HAP-1 (cell line): Measurements from ENCODE around the gene WNT9B.

Experiments used
- DNase-seq, 2 experiments: peaks; one replicate each; pipeline ENCODE4 v3.0.0-alpha.2; 2016 to 2020; ENCODE audit warnings: low spot score in 2 of 2
- H3K27me3 ChIP-seq: fragments of 250-450 bp; sonication (Bioruptor Pico); 2 replicates; pipeline ENCODE4 v1.5.1; 2020; ENCODE audit warnings: low read depth, mild to moderate bottlenecking, moderate library complexity
- H3K36me3 ChIP-seq: fragments of 250-450 bp; sonication (Bioruptor Pico); replicated peaks from 2 replicates; pipeline ENCODE4 v1.5.1; 2020; ENCODE audit warnings: mild to moderate bottlenecking
- H3K4me1 ChIP-seq: fragments of 250-450 bp; sonication (Bioruptor Pico); 2 replicates; pipeline ENCODE4 v1.5.1; 2020; ENCODE audit warnings: mild to moderate bottlenecking
- H3K4me3 ChIP-seq: fragments of 250-450 bp; sonication (Bioruptor Pico); 2 replicates; pipeline ENCODE4 v1.5.1; 2020; ENCODE audit warnings: mild to moderate bottlenecking, moderate library complexity
- H3K9me3 ChIP-seq: fragments of 250-450 bp; sonication (Bioruptor Pico); 2 replicates; pipeline ENCODE4 v1.5.1; 2020; ENCODE audit warnings: mild to moderate bottlenecking, moderate library complexity
- in situ Hi-C: fragments of 300-500 bp; cut with MboI; formaldehyde crosslinking; loops from 3 replicates; pipeline ENCODE4 v1.14.3; 2020; ENCODE audit warnings: low sequenced_read_pairs, inconsistent platforms, mixed read lengths

Gene WNT9B

GRCh38 chr17:46817901-46818209, 33.5 kb upstream of the WNT9B start:
- H3K36me3 ChIP-seq, result no peaks in the 10 kb centered on the region
- DNase-seq, result no peak
- in situ Hi-C loops, result loop anchor here (25.0 kb wide), 1 partner anchor 831 kb away; the partner anchor contains the start of gene STH
- H3K9me3 ChIP-seq, result no peaks in the 10 kb centered on the region
- no peak overlapping the region for H3K4me3 ChIP-seq
- H3K4me1 ChIP-seq, result no peaks in the 10 kb centered on the region
- peaks cover 9% of the 10 kb centered on the region for H3K27me3 ChIP-seq

- no peak for DNase-seq
- H3K27me3 ChIP-seq, result peaks cover 9% of the 10 kb centered on the region
- in situ Hi-C loops, result loop anchor here (25.0 kb wide), 1 partner anchor 831 kb away; the partner anchor contains the start of gene STH
- no peaks in the 10 kb centered on the region for H3K4me1 ChIP-seq
- H3K4me3 ChIP-seq, result no peak within 1 kb of the TSS
- no peaks in the 10 kb centered on the region for H3K36me3 ChIP-seq
- H3K9me3 ChIP-seq, result no peaks in the 10 kb centered on the region
Observed at GRCh38 chr17:46818316-46818928, 33.0 kb upstream of the WNT9B start, which contains the start of gene WNT3. Gene WNT3, minus strand, starts transcription at chr17:46818692. Its CDS starts 95 bp downstream, at chr17:46818597.

- Histone ChIP-seq H3K27me3 (peaks cover 9% of the 10 kb centered on the region), H3K36me3 (no peaks in the 10 kb centered on the region), H3K4me1 (no peaks in the 10 kb centered on the region), H3K9me3 (no peaks in the 10 kb centered on the region), H3K4me3 (no peak overlapping the region)
- no peak for DNase-seq
- in situ Hi-C loops, result loop anchor here (25.0 kb wide), 1 partner anchor 832 kb away; the partner anchor contains the start of gene STH
Observed at GRCh38 chr17:46818929-46819859, 32.2 kb upstream of the WNT9B start.

- Histone ChIP-seq H3K9me3 (no peaks in the 10 kb centered on the region), H3K4me1 (no peaks in the 10 kb centered on the region), H3K27me3 (peaks cover 9% of the 10 kb centered on the region), H3K4me3 (no peak overlapping the region), H3K36me3 (no peaks in the 10 kb centered on the region)
- DNase-seq, result no peak
- in situ Hi-C loops, result loop anchor here (10.0 to 25.0 kb wide), 2 partner anchors 45 to 833 kb away; partner anchors contain the start of gene STH
Observed at GRCh38 chr17:46819906-46820351, 31.5 kb upstream of the WNT9B start.

- no peaks in the 10 kb centered on the region for H3K9me3 ChIP-seq
- no peaks in the 10 kb centered on the region for H3K4me1 ChIP-seq
- no peak overlapping the region for H3K4me3 ChIP-seq
- no peaks in the 10 kb centered on the region for H3K36me3 ChIP-seq
- in situ Hi-C loops, result loop anchor here (10.0 to 25.0 kb wide), 2 partner anchors 46 to 834 kb away; partner anchors contain the start of gene STH
- H3K27me3 ChIP-seq, result peaks cover 9% of the 10 kb centered on the region
- DNase-seq, result no peak
Observed at GRCh38 chr17:46820592-46821450, 30.6 kb upstream of the WNT9B start.

- no peak for DNase-seq
- in situ Hi-C loops, result loop anchor here (10.0 to 25.0 kb wide), 2 partner anchors 47 to 834 kb away; partner anchors contain the start of gene STH
- peaks cover 9% of the 10 kb centered on the region for H3K27me3 ChIP-seq
- H3K4me1 ChIP-seq, result no peaks in the 10 kb centered on the region
- H3K9me3 ChIP-seq, result no peaks in the 10 kb centered on the region
- no peaks in the 10 kb centered on the region for H3K36me3 ChIP-seq
- H3K4me3 ChIP-seq, result no peak overlapping the region
Observed at GRCh38 chr17:46821482-46822387, 29.6 kb upstream of the WNT9B start.

- in situ Hi-C loops, result loop anchor here (10.0 to 25.0 kb wide), 2 partner anchors 48 to 835 kb away; partner anchors contain the start of gene STH
- DNase-seq, result peak in 1 of 2 experiments; percentile 50
- H3K36me3 ChIP-seq, result no peaks in the 10 kb centered on the region
- H3K27me3 ChIP-seq, result peaks cover 2% of the 10 kb centered on the region
- no peak overlapping the region for H3K4me3 ChIP-seq
- H3K9me3 ChIP-seq, result no peaks in the 10 kb centered on the region
- H3K4me1 ChIP-seq, result no peaks in the 10 kb centered on the region
Observed at GRCh38 chr17:46822388-46822921, 28.9 kb upstream of the WNT9B start.

- Histone ChIP-seq H3K4me3 (no peak overlapping the region), H3K36me3 (no peaks in the 10 kb centered on the region), H3K4me1 (no peaks in the 10 kb centered on the region), H3K9me3 (no peaks in the 10 kb centered on the region), H3K27me3 (no peaks in the 10 kb centered on the region; the same call in 1 of the 2 replicates)
- in situ Hi-C loops, result loop anchor here (10.0 to 25.0 kb wide), 2 partner anchors 49 to 836 kb away; partner anchors contain the start of gene STH
- no peak for DNase-seq
Observed at GRCh38 chr17:46823657-46824056, 27.7 kb upstream of the WNT9B start.

GRCh38 chr17:46826116-46826515, 25.3 kb upstream of the WNT9B start:
- Histone ChIP-seq H3K27me3 (no peaks in the 10 kb centered on the region), H3K4me1 (no peaks in the 10 kb centered on the region)
- in situ Hi-C loops, result loop anchor here (10.0 kb wide), 1 partner anchor 51 kb away; no protein-coding TSS in a partner anchor

GRCh38 chr17:46827274-46827673, 24.1 kb upstream of the WNT9B start:
- Histone ChIP-seq H3K27me3 (no peaks in the 10 kb centered on the region), H3K36me3 (no peaks in the 10 kb centered on the region), H3K4me3 (no peak overlapping the region), H3K4me1 (no peaks in the 10 kb centered on the region), H3K9me3 (no peaks in the 10 kb centered on the region)
- no peak for DNase-seq
- in situ Hi-C loops, result loop anchor here (10.0 kb wide), 1 partner anchor 52 kb away; no protein-coding TSS in a partner anchor

More at GRCh38 chr17:46826116-46826515, 25.3 kb upstream of the WNT9B start:
- no peaks in the 10 kb centered on the region for H3K9me3 ChIP-seq
- no peak for DNase-seq
- H3K36me3 ChIP-seq, result no peaks in the 10 kb centered on the region
- no peak overlapping the region for H3K4me3 ChIP-seq

GRCh38 chr17:46831573-46832330, 19.6 kb upstream of the WNT9B start:
- Histone ChIP-seq H3K9me3 (no peaks in the 10 kb centered on the region), H3K27me3 (0 out of 2 replicates have a peak, but pooled peaks cover 3% of the 10 kb centered on the region), H3K4me1 (no peaks in the 10 kb centered on the region), H3K4me3 (no peak overlapping the region), H3K36me3 (no peaks in the 10 kb centered on the region)
- in situ Hi-C loops, result loop anchor here (5.0 kb wide), 1 partner anchor 34 kb away; no protein-coding TSS in a partner anchor
- no peak for DNase-seq
